Gastroesophageal sphincter (tissue), 4 donors: Measurements from ENCODE around the gene KL. TPM values are rescaled to one million over a fixed set of nuclear protein-coding genes. Genes with fewer than 3 reads are reported as not detected.

Source experiments
- ATAC-seq: fragments of 150-250 bp; one replicate; pipeline ENCODE4 v1.9.1; 2016; ENCODE audit warnings: mild to moderate bottlenecking, moderate library complexity
- H3K27ac ChIP-seq, 4 donors: fragments of 200-600 bp; sonication (generic) in 3 of 4; 1 replicate in 3 of 4; 2 replicates in 1 of 4; pipeline ENCODE4 v1.5.1; 2016 to 2019
- H3K27me3 ChIP-seq: fragments of 200-600 bp; sonication (generic); one replicate; pipeline ENCODE4 v1.5.1; 2019
- H3K36me3 ChIP-seq, 2 donors: fragments of 200-600 bp; sonication (generic); one replicate each; pipeline ENCODE4 v1.5.1; 2019; ENCODE audit warnings: control low read depth in 1 of 2
- H3K4me1 ChIP-seq, 3 donors: fragments of 200-600 bp; sonication (generic); 1 replicate in 2 of 3; 2 replicates in 1 of 3; pipeline ENCODE4 v1.5.1; 2016 to 2019; ENCODE audit warnings: control low read depth in 2 of 3
- H3K4me3 ChIP-seq, 2 donors: fragments of 200-600 bp; sonication (generic); one replicate each; pipeline ENCODE4 v1.5.1; 2019; ENCODE audit warnings: mild to moderate bottlenecking in 1 of 2, moderate library complexity in 1 of 2
- H3K9me3 ChIP-seq, 3 donors: fragments of 200-600 bp; sonication (generic); one replicate each; pipeline ENCODE4 v1.5.1; 2017 to 2019; ENCODE audit warnings: control low read depth in 2 of 3
- CTCF ChIP-seq, 4 experiments: fragments of 200-600 bp in 2 of 4; fragments of 450-650 bp in 2 of 4; sonication (generic) in 1 of 4; IDR thresholded peaks; one replicate each; pipeline ENCODE4 v1.5.1; 2017 to 2019; ENCODE audit warnings: antibody characterized with exemption in 4 of 4, mild to moderate bottlenecking in 2 of 4, moderate library complexity in 2 of 4
- EP300 ChIP-seq: sonication (generic); formaldehyde crosslinking; IDR thresholded peaks from one replicate; pipeline ENCODE4 v1.6.1; 2017; ENCODE audit warnings: antibody characterized with exemption, mild to moderate bottlenecking
- POLR2A ChIP-seq, 2 donors: fragments of 450-650 bp; IDR thresholded peaks; one replicate each; pipeline ENCODE4 v1.6.1; 2017; ENCODE audit warnings: antibody characterized with exemption in 2 of 2, mild to moderate bottlenecking in 2 of 2, moderate library complexity in 1 of 2
- POLR2AphosphoS5 ChIP-seq: sonication (generic); formaldehyde crosslinking; IDR thresholded peaks from one replicate; pipeline ENCODE4 v1.6.1; 2017; ENCODE audit warnings: antibody characterized with exemption
- WGBS, 2 donors: methylation state at CpG; one replicate each; pipeline ENCODE4 v1.1.5; 2018; ENCODE audit warnings: low coverage in 1 of 2; 5-methylcytosine and 5-hydroxymethylcytosine counted together
- total RNA-seq, 4 donors: library from RNA; depleted of rRNA; stranded (reverse); fragments of >200 nt; gene quantifications; one replicate each; pipeline ENCODE4 v1.1.0, GENCODE V29; 2016

Gene KL
- total RNA-seq, 4 donors from 2014 or later: 1.7 to 6.6 (median 3.4) TPM

DNA sequence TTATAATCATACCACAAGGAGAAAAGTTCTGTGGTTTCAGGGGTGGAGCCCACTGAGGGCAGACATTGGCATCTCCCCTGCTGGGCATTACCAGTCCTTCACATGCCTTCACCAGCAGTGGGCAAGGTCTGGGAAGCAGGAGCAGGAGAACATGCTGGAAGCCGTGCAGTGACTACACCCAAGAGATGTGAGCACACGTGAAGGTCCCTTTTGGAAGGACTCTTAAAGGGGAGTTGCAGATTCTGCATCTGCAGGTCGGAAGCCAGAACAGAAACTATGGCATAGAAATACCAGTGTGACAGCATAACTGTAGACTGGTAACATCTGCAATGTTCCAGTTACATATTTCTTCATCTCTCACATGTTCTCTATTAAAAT is 26.9 kb upstream of the KL start:
- Histone ChIP-seq H3K4me3 (no peak overlapping the region), H3K9me3 (peaks cover 0 to 5% (median 0%) of the 10 kb centered on the region in 3 donors), H3K27me3 (no peaks in the 10 kb centered on the region), H3K27ac (no peak overlapping the region), H3K36me3 (no peaks in the 10 kb centered on the region), H3K4me1 (no peaks in the 10 kb centered on the region)
- ATAC-seq: no peak
- WGBS, 2 donors: 42 to 46% methylated on average over 2 to 3 of the region's 3 CpGs
- no peak for TF ChIP-seq EP300
- TF ChIP-seq POLR2AphosphoS5: no peak
- TF ChIP-seq POLR2A (IDR thresholded peaks at IDR 0.05): no peak
- TF ChIP-seq CTCF (IDR thresholded peaks at IDR 0.05): no peak

DNA sequence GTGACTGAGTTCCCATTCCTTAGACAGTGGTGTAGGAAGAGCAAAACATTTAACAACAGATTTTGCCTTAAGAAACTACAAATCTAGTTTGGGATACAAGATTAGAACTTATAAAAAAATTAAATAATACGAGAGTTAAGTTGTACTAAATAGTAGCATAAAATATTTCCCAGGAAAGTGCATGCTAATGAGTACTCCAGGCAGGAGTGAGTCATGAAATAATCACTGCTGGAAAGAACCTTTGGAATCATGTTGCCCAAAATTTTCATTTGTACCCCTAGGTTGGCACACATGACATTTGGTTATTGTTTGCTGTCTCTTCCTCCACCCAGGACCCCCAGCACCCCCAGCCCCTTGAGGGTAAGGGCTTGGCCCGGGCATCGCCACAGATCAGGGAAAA is 26.3 kb upstream of the KL start:
- Histone ChIP-seq H3K27ac (no peak overlapping the region), H3K36me3 (no peaks in the 10 kb centered on the region), H3K4me1 (no peaks in the 10 kb centered on the region), H3K4me3 (no peak overlapping the region), H3K27me3 (no peaks in the 10 kb centered on the region), H3K9me3 (peaks cover 0 to 5% (median 0%) of the 10 kb centered on the region in 3 donors)
- 52 to 81% methylated on average over 1 to 3 of the region's 3 CpGs for WGBS, 2 donors
- no peak for TF ChIP-seq EP300
- TF ChIP-seq POLR2AphosphoS5: no peak
- no peak for TF ChIP-seq CTCF (IDR thresholded peaks at IDR 0.05)
- TF ChIP-seq POLR2A (IDR thresholded peaks at IDR 0.05): no peak
- no peak for ATAC-seq

- H3K4me1 ChIP-seq: no peaks in the 10 kb centered on the region
- no peaks in the 10 kb centered on the region for H3K27me3 ChIP-seq
- no peaks in the 10 kb centered on the region for H3K9me3 ChIP-seq
- no peak for ATAC-seq
- TF ChIP-seq POLR2A (IDR thresholded peaks at IDR 0.05) (no peak), POLR2AphosphoS5 (no peak), CTCF (IDR thresholded peaks at IDR 0.05) (no peak), EP300 (no peak)
- no peak overlapping the region for H3K27ac ChIP-seq
- 69 to 83% methylated on average over 7 to 8 of the region's 8 CpGs for WGBS, 2 donors
- no peaks in the 10 kb centered on the region for H3K36me3 ChIP-seq
- no peak overlapping the region for H3K4me3 ChIP-seq
Measured at GRCh38 chr13:32993145-32993544, 23.1 kb upstream of the KL start.

- Histone ChIP-seq H3K9me3 (no peaks in the 10 kb centered on the region), H3K4me3 (no peak overlapping the region), H3K27ac (no peak overlapping the region), H3K36me3 (no peaks in the 10 kb centered on the region), H3K4me1 (no peaks in the 10 kb centered on the region), H3K27me3 (no peaks in the 10 kb centered on the region)
- no peak for ATAC-seq
- TF ChIP-seq EP300 (no peak), POLR2A (IDR thresholded peaks at IDR 0.05) (no peak), POLR2AphosphoS5 (no peak), CTCF (IDR thresholded peaks at IDR 0.05) (no peak)
- WGBS, 2 donors: 85 to 91% methylated on average over 2 of the region's 2 CpGs
Measured at GRCh38 chr13:32997399-32997798, 18.8 kb upstream of the KL start.

DNA sequence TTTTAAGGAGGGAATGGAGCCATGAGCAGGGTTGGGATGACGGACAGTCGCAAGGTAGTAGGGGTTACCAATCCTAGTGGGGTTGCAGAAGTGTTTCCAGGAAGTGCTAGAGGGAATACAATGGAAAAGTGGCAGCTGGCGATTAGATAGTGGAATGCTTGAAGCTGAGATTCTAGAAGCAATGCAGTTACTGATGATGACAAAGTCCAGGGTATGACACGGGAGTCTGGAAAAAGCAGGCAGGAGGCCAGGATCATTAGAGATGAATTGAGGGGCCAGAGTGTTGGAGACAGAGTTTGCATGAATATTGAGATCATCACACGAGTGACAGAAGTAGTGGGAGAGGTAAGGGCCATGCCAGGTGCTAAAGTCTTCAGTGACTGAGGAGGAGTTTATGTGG is 17.3 kb upstream of the KL start:
- H3K27me3 ChIP-seq: no peaks in the 10 kb centered on the region
- no peaks in the 10 kb centered on the region for H3K36me3 ChIP-seq
- no peak overlapping the region for H3K27ac ChIP-seq
- H3K4me3 ChIP-seq: no peak overlapping the region
- no peaks in the 10 kb centered on the region for H3K9me3 ChIP-seq
- WGBS, 2 donors: 84 to 90% methylated on average over 3 to 5 of the region's 5 CpGs
- ATAC-seq: no peak
- TF ChIP-seq POLR2A (IDR thresholded peaks at IDR 0.05) (no peak), POLR2AphosphoS5 (no peak), CTCF (IDR thresholded peaks at IDR 0.05) (no peak), EP300 (no peak)
- peaks cover 0 to 3% (median 0%) of the 10 kb centered on the region in 3 donors for H3K4me1 ChIP-seq
